Motor neuron (in vitro differentiated cells): ENCODE results near the gene MAPK6. TPM values are rescaled to one million over a fixed set of nuclear protein-coding genes. Genes with fewer than 3 reads are reported as not detected.
"Not testable (repeated sequence)": the region's sequence is repeated elsewhere in the genome, so short reads cannot be mapped to it uniquely, and the experiment has no call there.

Source experiments
- ATAC-seq, 8 experiments: fragments of 200-7000 bp; cut with Tn5 transposase; replicated peaks in 6 of 8; 2 replicates each; pipeline ENCODE4 v1.8.0; 2021; ENCODE audit warnings: mild to moderate bottlenecking in 8 of 8, moderate library complexity in 8 of 8
- H3K27ac ChIP-seq, 2 donors: fragments of 250-450 bp; sonication (Bioruptor Pico); 2 replicates each; pipeline ENCODE4 v1.9.0; 2021; ENCODE audit warnings: antibody characterized with exemption in 2 of 2, mild to moderate bottlenecking in 2 of 2, moderate library complexity in 1 of 2
- H3K4me1 ChIP-seq, 2 donors: fragments of 250-450 bp; sonication (Bioruptor Pico); replicated peaks in 1 of 2; 2 replicates each; pipeline ENCODE4 v1.6.1; 2021; ENCODE audit warnings: antibody characterized with exemption in 2 of 2, mild to moderate bottlenecking in 2 of 2, moderate library complexity in 1 of 2
- H3K4me3 ChIP-seq, 5 donors: fragments of 250-450 bp; sonication (Bioruptor Pico); 2 replicates each; pipeline ENCODE4 v1.9.0; 2021; ENCODE audit warnings: antibody characterized with exemption in 5 of 5, mild to moderate bottlenecking in 5 of 5, moderate library complexity in 4 of 5
- WGBS, 10 experiments: fragments of 450-650 bp; shearing (Covaris generic); methylation state at CpG; one replicate each; pipeline ENCODE4 v1.0.0; 2022; 5-methylcytosine and 5-hydroxymethylcytosine counted together
- in situ Hi-C, 9 experiments: fragments of 400-800 bp; cut with MboI; loops; one replicate each; pipeline ENCODE4 v1.15.0; 2021; ENCODE audit warnings: low sequenced_read_pairs in 9 of 9, low pct_unique_long_range_greater_than_20kb in 2 of 9; ENCODE audit not compliant: unreplicated experiment in 9 of 9
- total RNA-seq, 8 experiments: library from RNA; unstranded; fragments of 300-600 nt; gene quantifications; 2 replicates each; pipeline versions ENCODE4 v1.2.3 to v1.2.4, GENCODE V29; 2022

The MAPK6 gene
- total RNA-seq, 8 experiments from 2014 or later = 26.1 to 92.9 (median 75.9) TPM

- Histone ChIP-seq H3K4me3 (no peak overlapping the region), H3K27ac (no peak overlapping the region), H3K4me1 (peaks cover 6 to 13% of the 10 kb centered on the region in 2 donors)
- WGBS, 10 experiments = 60 to 100% (median 96%) methylated on average over 1 to 2 of the region's 2 CpGs; no CpG with 5 or more reads in 1 of the 10 experiments
- peak in 1 of 8 experiments; percentile 15 for ATAC-seq
- in situ Hi-C loops = no loop called here
Measured at GRCh38 chr15:52037889-52038505, 19.0 kb downstream of the MAPK6 start.

DNA sequence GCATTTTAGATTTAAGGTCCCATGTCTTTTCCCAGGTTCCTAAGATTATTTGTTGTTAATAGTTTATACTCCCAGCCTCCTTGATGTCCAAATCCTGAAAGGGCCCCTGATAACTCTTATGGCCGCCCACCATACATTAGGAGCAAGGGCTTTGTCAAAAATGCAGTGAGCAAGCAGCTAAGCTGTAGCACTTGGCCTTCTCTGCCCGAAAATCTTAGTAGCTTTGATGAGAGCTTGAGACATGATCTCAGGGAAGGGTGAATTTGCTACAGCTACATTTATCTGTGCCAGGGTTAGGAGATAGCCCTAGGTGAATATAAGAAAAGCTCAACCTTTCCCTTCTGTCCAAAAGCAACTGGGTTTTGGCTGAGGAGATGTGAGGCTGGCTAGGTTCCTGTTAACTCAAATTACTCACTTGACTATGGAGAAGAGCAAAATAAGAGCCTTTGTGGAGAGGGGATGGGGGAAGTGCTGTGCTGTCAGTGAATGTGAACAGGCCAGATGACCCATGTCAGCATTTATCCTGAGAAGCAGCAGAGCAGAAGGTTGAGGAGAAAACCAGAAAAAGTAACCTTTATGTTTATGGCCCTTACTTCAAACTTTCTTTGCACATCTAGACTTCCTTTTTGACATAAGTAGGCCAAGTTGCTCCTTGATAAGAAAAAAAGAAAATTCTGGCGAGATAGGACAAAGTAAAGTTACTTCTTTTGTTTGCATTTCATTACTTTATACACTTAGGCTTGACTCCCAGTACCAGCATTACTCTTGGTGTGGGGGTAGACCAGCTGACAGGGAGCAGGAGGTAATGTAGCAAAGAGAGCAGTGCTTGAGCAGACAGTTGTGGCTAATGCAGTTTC, 21.1 kb downstream of the MAPK6 start:
- Histone ChIP-seq H3K4me3 (no peak overlapping the region), H3K27ac (no peak overlapping the region), H3K4me1 (peaks cover 6 to 13% of the 10 kb centered on the region in 2 donors)
- in situ Hi-C loops = no loop called here
- ATAC-seq = peak in 6 of 8 experiments; percentile 17 to 57 (median 44)
- WGBS, 10 experiments = 33 to 100% (median 82%) methylated on average over 1 to 3 of the region's 3 CpGs

DNA sequence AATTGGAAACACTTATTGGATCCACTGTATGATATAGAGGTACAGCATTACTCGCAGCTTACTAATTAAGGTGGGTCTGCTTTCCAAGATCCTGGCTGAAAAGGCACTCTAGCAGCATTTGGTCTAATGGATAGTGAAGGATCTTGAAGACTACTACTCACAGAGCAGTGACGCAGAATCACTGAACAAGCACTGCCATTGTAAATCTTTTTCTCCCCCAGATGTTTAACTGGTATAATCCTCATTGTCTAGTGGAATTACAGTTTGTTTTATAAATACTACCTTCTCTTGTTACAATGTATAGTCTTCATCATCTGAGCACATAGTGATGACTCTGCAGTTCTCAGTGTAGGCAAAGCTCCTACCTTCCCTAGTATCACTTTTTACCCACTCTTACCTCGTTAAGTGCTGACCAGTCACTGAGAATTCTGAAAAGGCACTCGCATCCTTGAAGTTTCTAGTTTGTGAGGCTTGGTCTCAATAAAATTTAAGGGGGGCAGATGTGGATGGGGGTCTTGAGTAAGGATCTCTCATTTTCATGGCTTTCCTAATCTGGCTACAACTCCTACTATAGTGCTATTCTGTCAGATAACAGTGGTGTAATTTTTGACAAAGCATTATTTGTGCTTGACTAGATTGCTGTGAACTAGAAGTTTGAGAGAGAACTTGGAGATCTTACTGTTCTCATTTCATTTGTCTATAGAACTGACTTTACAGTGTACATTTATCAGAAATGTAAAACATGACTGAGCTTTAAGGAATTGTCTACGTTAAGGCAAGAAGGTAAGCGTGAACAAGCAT, 23.2 kb downstream of the MAPK6 start:
- 80 to 100% (median 93%) methylated on average over 1 to 6 of the region's 6 CpGs; no CpG with 5 or more reads in 1 of the 10 experiments for WGBS, 10 experiments
- H3K4me3 ChIP-seq = no peak overlapping the region
- ATAC-seq = no peak
- H3K27ac ChIP-seq = no peak overlapping the region
- in situ Hi-C loops = no loop called here
- peaks cover 6 to 13% of the 10 kb centered on the region in 2 donors for H3K4me1 ChIP-seq

DNA sequence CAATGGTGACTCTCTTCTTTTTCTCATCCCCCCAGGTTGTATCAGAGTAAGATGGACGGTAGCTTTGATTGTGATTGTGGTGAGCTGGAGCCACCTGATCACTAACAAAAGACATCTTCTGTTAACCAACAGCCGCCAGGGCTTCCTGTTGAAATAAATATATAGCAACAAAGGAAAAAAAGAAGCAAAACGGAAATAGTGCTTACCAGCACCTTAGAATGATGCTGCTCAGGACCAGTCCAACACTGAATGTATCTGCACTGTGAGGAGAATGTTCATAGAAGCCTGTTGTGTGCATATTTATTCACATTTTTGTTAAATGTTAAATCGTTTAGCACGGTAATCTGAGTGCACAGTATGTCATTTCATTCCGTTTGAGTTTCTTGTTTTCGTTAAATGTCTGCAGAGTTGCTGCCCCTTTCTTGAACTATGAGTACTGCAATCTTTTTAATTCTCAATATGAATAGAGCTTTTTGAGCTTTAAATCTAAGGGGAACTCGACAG, 26.8 kb downstream of the MAPK6 start:
- 48 to 100% (median 87%) methylated on average over 1 to 6 of the region's 8 CpGs; no CpG with 5 or more reads in 1 of the 10 experiments for WGBS, 10 experiments
- in situ Hi-C loops, H3K4me1 ChIP-seq, ATAC-seq, H3K4me3 ChIP-seq, H3K27ac ChIP-seq: not testable (repeated sequence)

- 79 to 100% (median 95%) methylated on average over 1 to 4 of the region's 5 CpGs; no CpG with 5 or more reads in 2 of the 10 experiments for WGBS, 10 experiments
- H3K27ac ChIP-seq, in situ Hi-C loops, H3K4me1 ChIP-seq, H3K4me3 ChIP-seq: not testable (repeated sequence)
- peak in 1 of 8 experiments; percentile 54 for ATAC-seq
Measured at GRCh38 chr15:52046552-52046951, 27.5 kb downstream of the MAPK6 start.

DNA sequence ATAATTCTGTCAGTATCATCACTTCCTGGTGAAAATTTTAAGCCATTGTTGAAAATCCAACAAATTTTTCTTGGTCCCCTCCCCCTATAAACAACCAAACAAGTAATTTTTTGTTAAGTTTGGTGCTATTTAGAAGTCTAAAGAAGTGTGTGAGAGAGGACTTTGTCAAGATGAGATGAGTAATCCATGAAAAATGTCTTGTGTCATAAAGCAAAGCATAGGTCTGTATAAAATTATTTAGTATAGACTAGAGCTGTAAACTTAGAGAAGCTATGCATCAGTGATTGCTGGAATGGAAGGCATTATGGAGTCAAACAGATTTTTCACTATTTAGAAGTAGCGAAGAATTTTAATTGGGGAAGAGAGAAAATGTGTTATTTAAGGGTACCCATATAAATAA, 31.4 kb downstream of the MAPK6 start:
- no peaks in the 10 kb centered on the region for H3K4me1 ChIP-seq
- no peak overlapping the region for H3K27ac ChIP-seq
- 80 to 100% (median 100%) methylated on average over 1 of the region's 1 CpG; no CpG with 5 or more reads in 1 of the 10 experiments for WGBS, 10 experiments
- in situ Hi-C loops = no loop called here
- H3K4me3 ChIP-seq = no peak overlapping the region
- no peak for ATAC-seq

- H3K4me3 ChIP-seq = no peak overlapping the region
- in situ Hi-C loops = no loop called here
- 88 to 100% (median 100%) methylated on average over 1 to 4 of the region's 4 CpGs for WGBS, 10 experiments
- no peaks in the 10 kb centered on the region for H3K4me1 ChIP-seq
- no peak for ATAC-seq
- no peak overlapping the region for H3K27ac ChIP-seq
Measured at GRCh38 chr15:52052066-52052935, 33.3 kb downstream of the MAPK6 start.

DNA sequence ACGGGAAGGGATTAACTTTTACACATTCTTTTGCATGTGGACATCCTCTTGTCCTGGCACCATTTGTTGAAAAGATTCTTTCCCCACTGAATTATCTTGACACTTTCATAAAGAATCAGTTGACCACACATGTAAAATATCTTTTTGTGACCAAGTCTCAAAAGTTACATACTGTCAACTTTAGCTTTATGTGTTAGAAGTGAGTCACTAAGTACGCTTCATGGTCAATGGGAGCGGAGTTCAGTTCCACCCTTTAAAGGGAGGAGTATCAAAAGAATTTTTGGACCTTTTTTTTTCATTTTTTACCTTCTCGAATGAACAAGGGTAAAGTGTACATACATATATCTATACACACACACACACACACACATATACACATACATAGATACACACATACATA, 35.4 kb downstream of the MAPK6 start:
- H3K4me3 ChIP-seq = no peak overlapping the region
- H3K27ac ChIP-seq = no peak overlapping the region
- ATAC-seq = no peak
- H3K4me1 ChIP-seq = no peaks in the 10 kb centered on the region
- in situ Hi-C loops = no loop called here
- WGBS, 10 experiments = 83 to 100% (median 100%) methylated on average over 1 to 3 of the region's 4 CpGs; no CpG with 5 or more reads in 1 of the 10 experiments

GRCh38 chr15:52054858-52055257, 35.8 kb downstream of the MAPK6 start:
- H3K27ac ChIP-seq, H3K4me3 ChIP-seq, H3K4me1 ChIP-seq, in situ Hi-C loops, ATAC-seq: not testable (repeated sequence)
- 94 to 100% (median 97%) methylated on average over 3 to 6 of the region's 7 CpGs; no CpG with 5 or more reads in 2 of the 10 experiments for whole genome bisulfite sequencing, 10 experiments

DNA sequence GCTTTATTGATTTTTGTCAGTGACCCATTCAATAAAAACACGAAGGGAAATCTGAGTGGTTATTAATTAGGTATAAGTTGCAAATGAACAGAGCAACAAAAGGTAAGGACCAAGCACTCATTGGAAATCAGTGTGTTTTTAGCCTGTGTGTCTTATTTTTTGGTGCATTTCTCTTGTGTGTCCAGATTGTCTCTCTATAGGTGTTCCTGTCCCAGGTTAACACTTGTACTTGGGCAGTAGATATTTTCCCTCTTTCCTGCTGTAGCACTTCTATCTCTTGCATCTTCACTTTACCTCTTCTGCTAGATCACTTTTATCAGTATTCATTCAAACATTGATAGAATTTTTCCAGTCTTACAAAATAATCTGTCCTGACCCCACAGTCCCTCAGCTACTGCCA, 37.0 kb downstream of the MAPK6 start:
- H3K4me1 ChIP-seq = no peaks in the 10 kb centered on the region
- H3K4me3 ChIP-seq = no peak overlapping the region
- ATAC-seq = no peak
- WGBS, 10 experiments = 89 to 100% (median 100%) methylated on average over 1 of the region's 1 CpG; no CpG with 5 or more reads in 1 of the 10 experiments
- H3K27ac ChIP-seq = no peak overlapping the region
- in situ Hi-C loops = no loop called here

DNA sequence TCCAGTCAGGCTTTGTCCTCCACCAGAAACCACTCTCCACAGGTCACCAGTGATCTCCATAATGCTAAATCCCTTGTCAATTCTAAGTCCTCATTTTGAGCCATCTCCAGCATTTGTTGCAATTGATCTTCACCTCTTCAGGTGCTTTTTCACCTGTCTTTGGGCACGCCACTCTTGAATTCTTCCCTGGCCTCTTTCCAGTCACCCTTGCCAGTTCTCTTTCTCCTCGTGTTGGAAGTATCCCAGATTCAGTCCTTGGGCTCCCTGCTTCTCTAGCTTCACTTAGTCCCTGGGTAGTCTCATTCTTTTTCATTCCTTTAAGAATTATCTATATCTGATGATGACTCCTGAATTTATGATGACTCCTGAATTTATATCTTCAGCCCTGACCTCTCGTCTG, 37.5 kb downstream of the MAPK6 start:
- 93 to 100% (median 100%) methylated on average over 1 to 3 of the region's 3 CpGs for WGBS, 10 experiments
- Histone ChIP-seq H3K27ac (no peak overlapping the region), H3K4me1 (no peaks in the 10 kb centered on the region), H3K4me3 (no peak overlapping the region)
- no peak for ATAC-seq
- in situ Hi-C loops = no loop called here

DNA sequence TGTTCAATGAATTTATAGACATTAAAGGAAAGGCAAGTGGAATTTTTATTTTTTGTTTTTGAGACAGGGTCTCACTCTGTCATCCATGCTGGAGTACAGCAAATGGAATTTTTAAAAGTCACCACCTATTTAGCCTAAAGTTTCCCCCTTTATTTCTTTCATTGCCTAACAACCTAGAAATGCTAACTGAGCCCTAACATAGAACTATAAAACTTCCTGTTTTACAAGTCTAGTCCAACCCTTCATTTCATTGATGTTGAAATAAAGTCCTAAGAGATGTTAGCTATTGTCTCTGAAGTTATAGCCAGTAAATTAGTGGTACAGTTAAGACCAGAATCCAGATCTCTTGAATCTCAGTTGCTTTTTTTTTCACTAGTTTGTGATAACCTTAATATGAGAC, 39.0 kb downstream of the MAPK6 start:
- Histone ChIP-seq H3K4me1 (no peaks in the 10 kb centered on the region), H3K27ac (no peak overlapping the region), H3K4me3 (no peak overlapping the region)
- ATAC-seq = no peak
- in situ Hi-C loops = no loop called here
